Ovary (tissue), 10 donors: Measurements from ENCODE around the gene CXorf49. TPM values are rescaled to one million over a fixed set of nuclear protein-coding genes. Genes with fewer than 3 reads are reported as not detected.
"Not testable (repeated sequence)": the region's sequence is repeated elsewhere in the genome, so short reads cannot be mapped to it uniquely, and the experiment has no call there.

Source experiments
- DNase-seq, 5 donors: peaks; one replicate each; pipeline ENCODE4 v3.0.0-alpha.2; 2019 to 2020
- H3K27ac ChIP-seq, 2 donors: fragments of 200-600 bp; one replicate each; pipeline versions ENCODE4 v1.5.1 to v1.8.0; 2019 to 2022
- H3K27me3 ChIP-seq: fragments of 200-600 bp; one replicate; pipeline ENCODE4 v1.8.0; 2022
- H3K36me3 ChIP-seq: fragments of 200-600 bp; sonication (generic); one replicate; pipeline ENCODE4 v1.5.1; 2019
- H3K4me1 ChIP-seq: one replicate; pipeline ENCODE4 v1.8.1; 2013; ENCODE audit warnings: mild to moderate bottlenecking, moderate library complexity; ENCODE audit not compliant: insufficient read depth
- H3K4me3 ChIP-seq: fragments of 200-600 bp; sonication (generic); one replicate; pipeline ENCODE4 v1.5.1; 2017
- H3K9me3 ChIP-seq, 2 donors: fragments of 200-600 bp in 1 of 2; sonication (generic) in 1 of 2; one replicate each; pipeline versions ENCODE4 v1.5.1 to v1.8.1; 2013 to 2019; ENCODE audit warnings: mild to moderate bottlenecking in 1 of 2, moderate library complexity in 1 of 2
- WGBS, 3 donors: extraction: QIAGEN DNeasy Blood & Tissue Kit in 1 of 3; methylation state at CpG; one replicate each; pipeline versions ENCODE4 v1.1.5 to v1.1.7; 2013 to 2017; 5-methylcytosine and 5-hydroxymethylcytosine counted together
- intact Hi-C, 4 donors: fragments of 100-400 bp; cut with DNase I; formaldehyde crosslinking; loops; one replicate each; pipeline versions ENCODE4 v1.11.0 to v1.15.1; 2022 to 2023
- long read RNA-seq, 3 donors: library from polyadenylated mRNA in 2 of 3; unstranded in 2 of 3; transcript quantifications; one replicate each; pipeline ENCODE4 v2.0.0 and lab custom pipeline, GENCODE V29; 2021 to 2026
- polyA plus RNA-seq, 2 donors: library from polyadenylated mRNA; stranded (reverse); fragments of 200-250 nt in 1 of 2; fragments of 350-450 nt in 1 of 2; fragmentation: Illumina TruSeq in 1 of 2; extraction: RNeasy Lipid Tissue Mini Kit (QIAGEN cat#74804) in 1 of 2; gene quantifications; one replicate each; pipeline ENCODE4 v1.2.3, GENCODE V29; 2013 to 2014
- total RNA-seq, 7 donors: library from RNA; depleted of rRNA in 2 of 7; stranded (reverse); fragments of >200 nt in 2 of 7; fragmentation: NEBNext Ultra II Directional in 3 of 7; extraction: Animal tissue kit (Norgen Biotek cat#: 25700) in 3 of 7; gene quantifications; one replicate each; pipeline versions ENCODE4 v1.1.0 to v1.2.4, GENCODE V29; 2016 to 2023
- donor health status: DM: no; HTN: no; CAD: no; lungs with moderate emphysema.
- donor health status: DM: no; HTN: no; CAD: no.
- donor health status: Bipolar disorder and iron deficiency.
- donor health status: DM: yes; HTN: yes; CAD: no.
- donor health status: DM: no; HTN: no; CAD: no.
- donor health status: DM: yes; HTN: yes; CAD: no.

The CXorf49 gene
- total RNA-seq (not detected), polyA plus RNA-seq (not detected)
- long read RNA-seq, donor 1, partial matches to known transcripts: 0 of 1 reads
- long read RNA-seq, donor 1, other reads (novel, unspliced or antisense): 1 of 1 reads
- long read RNA-seq, donor 2, partial matches to known transcripts: 0 of 1 reads
- long read RNA-seq, donor 2, other reads (novel, unspliced or antisense): 0 of 1 reads
- long read RNA-seq, donor 3: 0 reads

DNA sequence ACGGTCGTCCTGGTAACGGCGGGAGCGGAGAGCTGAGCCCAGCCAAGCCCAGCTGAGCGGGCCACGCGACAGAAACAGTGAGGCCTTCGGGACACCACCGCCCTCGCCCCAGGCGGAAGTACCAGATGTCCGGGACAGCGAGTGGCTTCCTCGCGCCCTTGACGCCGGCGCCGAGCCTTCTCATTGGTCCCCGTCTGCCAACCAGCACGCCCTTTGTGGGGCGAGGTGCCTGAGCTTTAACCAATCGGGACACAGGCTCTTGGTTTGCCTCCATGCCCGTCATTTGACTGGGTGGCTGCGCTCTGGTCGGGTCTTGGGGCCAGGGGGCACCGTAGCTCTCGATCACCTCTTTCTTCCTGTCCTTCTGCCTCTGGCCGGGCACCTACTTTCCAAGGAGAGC lies at the start of gene CXorf49:
Gene CXorf49 (minus strand): TSS at position 101 of the 400 bp plus-strand sequence. CDS start 134 bp downstream, outside the sequence.
- H3K27me3 ChIP-seq, DNase-seq, H3K36me3 ChIP-seq, H3K9me3 ChIP-seq, H3K4me3 ChIP-seq, intact Hi-C loops, H3K4me1 ChIP-seq, H3K27ac ChIP-seq: not testable (repeated sequence)
- WGBS, 3 donors: no CpG with 5 or more reads among the region's 30 CpGs

DNA sequence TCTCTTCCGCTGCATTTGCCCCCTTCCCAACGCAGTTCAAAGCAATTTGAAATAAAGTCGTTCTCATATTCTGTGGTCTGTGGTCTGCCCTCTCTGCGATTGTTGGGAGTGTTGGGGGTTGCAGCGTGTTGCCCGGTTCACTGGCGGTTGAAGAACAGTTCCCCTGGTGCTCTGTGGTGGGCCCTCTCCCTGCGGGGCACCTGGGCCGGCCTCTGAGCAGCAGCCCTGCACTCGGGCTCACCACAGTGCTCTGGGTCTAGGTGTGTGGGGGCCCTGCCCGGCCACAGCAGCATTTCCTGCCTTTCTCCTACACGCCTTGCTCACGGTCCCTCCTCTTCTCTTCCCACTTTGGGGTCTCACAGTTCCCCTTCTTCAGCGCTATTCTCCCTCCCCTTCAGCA lies 49.0 kb upstream of the CXorf49 start:
- H3K27ac ChIP-seq, H3K9me3 ChIP-seq, H3K4me1 ChIP-seq, H3K36me3 ChIP-seq, H3K4me3 ChIP-seq, H3K27me3 ChIP-seq, intact Hi-C loops, DNase-seq: not testable (repeated sequence)
- WGBS, 3 donors: no CpG with 5 or more reads among the region's 14 CpGs

DNA sequence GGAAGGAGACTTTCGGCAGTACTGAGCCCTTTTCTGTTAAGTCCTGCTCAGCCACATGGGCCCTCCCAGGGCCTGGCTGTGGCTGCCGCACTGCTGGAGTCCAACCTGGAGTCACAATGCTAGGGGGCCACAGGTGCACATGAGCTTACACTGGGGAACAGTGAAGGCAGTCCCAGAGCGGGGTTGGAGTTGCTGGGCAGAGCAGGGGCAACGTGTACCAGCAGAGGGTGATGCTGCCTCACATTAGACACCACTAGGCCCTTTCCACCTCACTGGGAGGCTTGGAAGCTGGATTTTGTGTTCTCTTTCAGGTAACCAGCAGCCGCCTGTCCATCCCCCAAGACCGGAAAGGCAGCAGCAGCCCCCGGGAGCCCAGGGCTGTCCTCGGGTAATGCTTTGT lies 47.5 kb upstream of the CXorf49 start:
- no CpG with 5 or more reads among the region's 8 CpGs for WGBS, 3 donors
- H3K9me3 ChIP-seq, H3K4me1 ChIP-seq, H3K27me3 ChIP-seq, intact Hi-C loops, H3K4me3 ChIP-seq, H3K36me3 ChIP-seq, DNase-seq, H3K27ac ChIP-seq: not testable (repeated sequence)

DNA sequence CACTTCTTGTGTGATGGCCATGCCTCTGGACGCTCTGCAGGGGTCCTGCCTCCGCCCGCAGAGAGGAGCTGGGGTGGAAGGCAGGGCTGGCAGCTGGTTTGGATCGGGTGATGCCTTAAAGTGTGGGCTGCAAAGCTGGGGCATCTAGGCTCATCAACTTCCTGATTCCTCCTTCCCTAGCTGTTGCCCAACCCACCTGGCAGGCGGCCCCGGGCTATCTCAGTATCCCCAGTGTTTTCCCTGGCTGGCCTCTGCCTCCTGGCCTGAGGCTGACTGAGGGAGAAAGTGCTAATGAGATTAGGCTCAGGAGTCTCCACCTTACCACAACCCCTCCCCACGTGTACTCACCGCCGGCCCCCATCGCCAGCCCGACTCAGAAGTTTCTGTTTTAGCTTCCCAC lies 46.7 kb upstream of the CXorf49 start:
- H3K9me3 ChIP-seq, H3K36me3 ChIP-seq, intact Hi-C loops, DNase-seq, H3K27me3 ChIP-seq, H3K4me3 ChIP-seq, H3K4me1 ChIP-seq, H3K27ac ChIP-seq: not testable (repeated sequence)
- WGBS, 3 donors: no CpG with 5 or more reads among the region's 11 CpGs

DNA sequence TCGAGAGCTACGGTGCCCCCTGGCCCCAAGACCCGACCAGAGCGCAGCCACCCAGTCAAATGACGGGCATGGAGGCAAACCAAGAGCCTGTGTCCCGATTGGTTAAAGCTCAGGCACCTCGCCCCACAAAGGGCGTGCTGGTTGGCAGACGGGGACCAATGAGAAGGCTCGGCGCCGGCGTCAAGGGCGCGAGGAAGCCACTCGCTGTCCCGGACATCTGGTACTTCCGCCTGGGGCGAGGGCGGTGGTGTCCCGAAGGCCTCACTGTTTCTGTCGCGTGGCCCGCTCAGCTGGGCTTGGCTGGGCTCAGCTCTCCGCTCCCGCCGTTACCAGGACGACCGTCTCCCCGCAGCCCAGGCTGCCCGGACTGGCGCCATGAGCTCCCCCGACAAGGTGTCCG lies 45.0 kb upstream of the CXorf49 start, which contains the start of gene CXorf49B:
Gene CXorf49B (plus strand): TSS at position 301 of the 400 bp plus-strand sequence. CDS start 75 bp downstream, at position 376.
- no CpG with 5 or more reads among the region's 34 CpGs for WGBS, 3 donors
- DNase-seq, H3K4me3 ChIP-seq, intact Hi-C loops, H3K27me3 ChIP-seq, H3K27ac ChIP-seq, H3K9me3 ChIP-seq, H3K4me1 ChIP-seq, H3K36me3 ChIP-seq: not testable (repeated sequence)

DNA sequence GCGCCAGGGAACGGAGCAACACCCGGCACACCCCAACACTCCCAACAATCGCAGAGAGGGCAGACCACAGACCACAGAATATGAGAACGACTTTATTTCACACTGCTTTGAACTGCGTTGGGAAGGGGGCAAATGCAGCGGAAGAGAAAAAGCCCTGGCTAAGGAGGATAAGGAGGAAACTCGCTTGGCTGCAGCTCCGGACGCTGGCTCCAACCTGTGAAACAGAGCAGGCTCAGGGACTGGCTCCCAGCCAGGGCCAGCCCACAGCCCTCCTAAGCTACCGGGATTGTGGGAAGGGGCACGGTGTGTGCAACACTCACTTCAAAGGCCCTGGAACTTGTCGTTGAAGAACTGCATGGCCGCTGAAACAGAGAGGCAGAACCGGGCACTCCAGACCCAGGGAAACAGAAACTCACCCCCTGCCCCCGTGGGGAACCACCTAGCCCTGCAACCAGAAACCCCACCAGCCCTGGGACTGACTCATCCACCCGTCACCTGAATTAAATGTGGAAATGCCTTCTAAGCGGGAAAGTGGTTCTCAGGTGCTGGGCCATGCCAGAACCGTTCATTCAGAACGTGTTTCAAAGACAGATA lies 42.7 kb upstream of the CXorf49 start:
- not testable (repeated sequence) for H3K27me3 ChIP-seq, H3K27ac ChIP-seq
- no CpG with 5 or more reads among the region's 20 CpGs for whole genome bisulfite sequencing, 3 donors

DNA sequence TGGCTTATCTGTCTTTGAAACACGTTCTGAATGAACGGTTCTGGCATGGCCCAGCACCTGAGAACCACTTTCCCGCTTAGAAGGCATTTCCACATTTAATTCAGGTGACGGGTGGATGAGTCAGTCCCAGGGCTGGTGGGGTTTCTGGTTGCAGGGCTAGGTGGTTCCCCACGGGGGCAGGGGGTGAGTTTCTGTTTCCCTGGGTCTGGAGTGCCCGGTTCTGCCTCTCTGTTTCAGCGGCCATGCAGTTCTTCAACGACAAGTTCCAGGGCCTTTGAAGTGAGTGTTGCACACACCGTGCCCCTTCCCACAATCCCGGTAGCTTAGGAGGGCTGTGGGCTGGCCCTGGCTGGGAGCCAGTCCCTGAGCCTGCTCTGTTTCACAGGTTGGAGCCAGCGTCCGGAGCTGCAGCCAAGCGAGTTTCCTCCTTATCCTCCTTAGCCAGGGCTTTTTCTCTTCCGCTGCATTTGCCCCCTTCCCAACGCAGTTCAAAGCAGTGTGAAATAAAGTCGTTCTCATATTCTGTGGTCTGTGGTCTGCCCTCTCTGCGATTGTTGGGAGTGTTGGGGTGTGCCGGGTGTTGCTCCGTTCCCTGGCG lies 2.3 kb upstream of the CXorf49 start:
- H3K36me3 ChIP-seq, DNase-seq, H3K4me1 ChIP-seq, H3K27me3 ChIP-seq, H3K4me3 ChIP-seq, H3K9me3 ChIP-seq, intact Hi-C loops, H3K27ac ChIP-seq: not testable (repeated sequence)
- no CpG with 5 or more reads among the region's 20 CpGs for WGBS, 3 donors

More for the DNA sequence above, 42.7 kb upstream of the CXorf49 start:
- DNase-seq, H3K4me3 ChIP-seq, H3K36me3 ChIP-seq, H3K4me1 ChIP-seq, H3K9me3 ChIP-seq, intact Hi-C loops: not testable (repeated sequence)

DNA sequence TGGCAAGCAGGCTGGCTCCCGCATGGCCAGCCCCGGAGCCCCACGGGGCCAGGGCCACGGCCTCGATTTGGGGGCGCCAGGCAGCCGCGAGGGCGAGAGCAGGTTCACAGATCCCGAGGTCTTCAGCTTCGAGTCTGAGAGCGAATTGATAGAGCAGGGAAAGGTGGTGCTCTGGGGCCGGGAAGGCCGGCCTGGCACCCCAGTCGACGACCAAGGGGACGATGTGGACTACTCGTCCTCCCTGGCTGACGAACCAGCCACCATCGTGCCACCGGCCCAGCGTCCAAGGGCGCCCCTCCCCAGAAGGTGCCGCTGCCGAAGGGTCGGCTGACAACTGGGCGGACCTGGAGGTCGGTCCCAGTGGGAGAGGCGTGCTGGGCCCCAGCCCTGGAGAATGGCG lies 1.1 kb upstream of the CXorf49 start:
- DNase-seq: peak in 3 of 5 donors; percentile 2 to 19 (median 4)
- H3K9me3 ChIP-seq, H3K4me3 ChIP-seq, intact Hi-C loops, H3K27ac ChIP-seq, H3K27me3 ChIP-seq, H3K36me3 ChIP-seq, H3K4me1 ChIP-seq: not testable (repeated sequence)
- 82 to 97% methylated on average over 11 to 12 of the region's 30 CpGs; no CpG with 5 or more reads in 1 of the 3 donors for WGBS, 3 donors

DNA sequence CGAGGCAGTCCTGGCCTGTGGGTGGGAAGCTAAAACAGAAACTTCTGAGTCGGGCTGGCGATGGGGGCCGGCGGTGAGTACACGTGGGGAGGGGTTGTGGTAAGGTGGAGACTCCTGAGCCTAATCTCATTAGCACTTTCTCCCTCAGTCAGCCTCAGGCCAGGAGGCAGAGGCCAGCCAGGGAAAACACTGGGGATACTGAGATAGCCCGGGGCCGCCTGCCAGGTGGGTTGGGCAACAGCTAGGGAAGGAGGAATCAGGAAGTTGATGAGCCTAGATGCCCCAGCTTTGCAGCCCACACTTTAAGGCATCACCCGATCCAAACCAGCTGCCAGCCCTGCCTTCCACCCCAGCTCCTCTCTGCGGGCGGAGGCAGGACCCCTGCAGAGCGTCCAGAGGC lies 1.8 kb downstream of the CXorf49 start:
- no CpG with 5 or more reads among the region's 12 CpGs for WGBS, 3 donors
- H3K27me3 ChIP-seq, H3K4me3 ChIP-seq, DNase-seq, H3K9me3 ChIP-seq, H3K27ac ChIP-seq, H3K36me3 ChIP-seq, H3K4me1 ChIP-seq, intact Hi-C loops: not testable (repeated sequence)

DNA sequence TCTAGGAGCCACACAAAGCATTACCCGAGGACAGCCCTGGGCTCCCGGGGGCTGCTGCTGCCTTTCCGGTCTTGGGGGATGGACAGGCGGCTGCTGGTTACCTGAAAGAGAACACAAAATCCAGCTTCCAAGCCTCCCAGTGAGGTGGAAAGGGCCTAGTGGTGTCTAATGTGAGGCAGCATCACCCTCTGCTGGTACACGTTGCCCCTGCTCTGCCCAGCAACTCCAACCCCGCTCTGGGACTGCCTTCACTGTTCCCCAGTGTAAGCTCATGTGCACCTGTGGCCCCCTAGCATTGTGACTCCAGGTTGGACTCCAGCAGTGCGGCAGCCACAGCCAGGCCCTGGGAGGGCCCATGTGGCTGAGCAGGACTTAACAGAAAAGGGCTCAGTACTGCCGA lies 2.5 kb downstream of the CXorf49 start:
- not testable (repeated sequence) for H3K36me3 ChIP-seq
- WGBS, 3 donors: no CpG with 5 or more reads among the region's 8 CpGs

DNA sequence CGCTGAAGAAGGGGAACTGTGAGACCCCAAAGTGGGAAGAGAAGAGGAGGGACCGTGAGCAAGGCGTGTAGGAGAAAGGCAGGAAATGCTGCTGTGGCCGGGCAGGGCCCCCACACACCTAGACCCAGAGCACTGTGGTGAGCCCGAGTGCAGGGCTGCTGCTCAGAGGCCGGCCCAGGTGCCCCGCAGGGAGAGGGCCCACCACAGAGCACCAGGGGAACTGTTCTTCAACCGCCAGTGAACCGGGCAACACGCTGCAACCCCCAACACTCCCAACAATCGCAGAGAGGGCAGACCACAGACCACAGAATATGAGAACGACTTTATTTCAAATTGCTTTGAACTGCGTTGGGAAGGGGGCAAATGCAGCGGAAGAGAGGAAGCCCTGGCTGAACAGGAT lies 4.0 kb downstream of the CXorf49 start:
- not testable (repeated sequence) for DNase-seq

More for the DNA sequence above, 2.5 kb downstream of the CXorf49 start:
- intact Hi-C loops, DNase-seq, H3K4me1 ChIP-seq, H3K9me3 ChIP-seq, H3K4me3 ChIP-seq, H3K27ac ChIP-seq, H3K27me3 ChIP-seq: not testable (repeated sequence)

DNA sequence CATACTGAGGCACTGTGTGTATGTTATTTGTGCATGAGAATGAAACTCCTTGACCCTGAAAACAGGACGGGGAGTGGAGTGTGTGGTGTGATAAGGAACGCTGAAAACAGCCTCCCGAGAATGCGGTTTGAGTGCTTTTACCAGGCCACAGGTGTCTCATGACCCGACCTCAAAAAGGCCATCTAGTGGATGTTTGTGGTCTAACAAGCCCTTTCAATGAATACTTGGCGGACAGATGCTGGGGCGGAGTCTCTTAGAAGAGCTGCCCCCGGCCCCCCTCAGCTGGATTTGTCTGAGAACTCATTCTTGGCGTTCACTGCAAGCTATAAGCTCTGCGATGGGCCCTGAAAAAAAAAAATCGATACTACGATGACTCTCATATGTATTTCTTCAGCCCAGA lies 15.2 kb downstream of the CXorf49 start:
- no CpG with 5 or more reads among the region's 12 CpGs for WGBS, 3 donors
- H3K4me1 ChIP-seq, H3K27ac ChIP-seq, H3K9me3 ChIP-seq, intact Hi-C loops, H3K4me3 ChIP-seq, DNase-seq, H3K27me3 ChIP-seq, H3K36me3 ChIP-seq: not testable (repeated sequence)

More for the DNA sequence above, 4.0 kb downstream of the CXorf49 start:
- no CpG with 5 or more reads among the region's 14 CpGs for WGBS, 3 donors
- H3K36me3 ChIP-seq, H3K9me3 ChIP-seq, H3K27me3 ChIP-seq, H3K4me1 ChIP-seq, H3K4me3 ChIP-seq, intact Hi-C loops, H3K27ac ChIP-seq: not testable (repeated sequence)
